GM12874 (cell line): ENCODE results near the gene PEAR1.

Experiments used
- TF ChIP-seq, protein P1 (sequence below): IDR thresholded peaks from 2 replicates; pipeline ENCODE4 v1.5.1; 2011; ENCODE audit warnings: low read depth, mild to moderate bottlenecking, control low read depth, low read length, moderate library complexity; ENCODE audit not compliant: insufficient read depth

PEAR1 gene

DNA sequence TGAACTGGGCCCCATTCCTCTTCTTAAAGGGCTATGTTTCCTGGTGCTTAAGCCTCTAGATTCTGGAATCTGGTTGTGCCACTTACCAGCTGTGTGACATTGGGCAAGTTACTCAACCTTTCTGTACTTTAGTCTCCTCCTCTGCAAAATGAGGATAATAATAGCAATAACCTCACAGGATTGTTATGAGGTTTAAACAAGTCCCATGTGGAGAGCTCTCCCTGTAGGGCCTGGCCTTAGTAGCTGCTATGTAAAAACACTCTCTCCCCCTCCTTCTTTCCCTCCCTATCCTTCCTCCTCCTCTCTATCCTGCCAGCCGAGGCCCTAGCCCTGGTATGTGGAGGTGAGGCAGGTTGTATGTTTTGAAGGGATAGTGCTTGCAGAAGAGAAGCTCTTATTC lies 8.2 kb upstream of the PEAR1 start:
- TF ChIP-seq, protein P1, sequence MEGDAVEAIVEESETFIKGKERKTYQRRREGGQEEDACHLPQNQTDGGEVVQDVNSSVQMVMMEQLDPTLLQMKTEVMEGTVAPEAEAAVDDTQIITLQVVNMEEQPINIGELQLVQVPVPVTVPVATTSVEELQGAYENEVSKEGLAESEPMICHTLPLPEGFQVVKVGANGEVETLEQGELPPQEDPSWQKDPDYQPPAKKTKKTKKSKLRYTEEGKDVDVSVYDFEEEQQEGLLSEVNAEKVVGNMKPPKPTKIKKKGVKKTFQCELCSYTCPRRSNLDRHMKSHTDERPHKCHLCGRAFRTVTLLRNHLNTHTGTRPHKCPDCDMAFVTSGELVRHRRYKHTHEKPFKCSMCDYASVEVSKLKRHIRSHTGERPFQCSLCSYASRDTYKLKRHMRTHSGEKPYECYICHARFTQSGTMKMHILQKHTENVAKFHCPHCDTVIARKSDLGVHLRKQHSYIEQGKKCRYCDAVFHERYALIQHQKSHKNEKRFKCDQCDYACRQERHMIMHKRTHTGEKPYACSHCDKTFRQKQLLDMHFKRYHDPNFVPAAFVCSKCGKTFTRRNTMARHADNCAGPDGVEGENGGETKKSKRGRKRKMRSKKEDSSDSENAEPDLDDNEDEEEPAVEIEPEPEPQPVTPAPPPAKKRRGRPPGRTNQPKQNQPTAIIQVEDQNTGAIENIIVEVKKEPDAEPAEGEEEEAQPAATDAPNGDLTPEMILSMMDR, result no peak

GRCh38 chr1:156885880-156886355 lies 7.6 kb upstream of the PEAR1 start:
- TF ChIP-seq, protein P1, result no peak

- TF ChIP-seq, protein P1, result no peak
Observed at GRCh38 chr1:156886583-156887281, 6.8 kb upstream of the PEAR1 start.

DNA sequence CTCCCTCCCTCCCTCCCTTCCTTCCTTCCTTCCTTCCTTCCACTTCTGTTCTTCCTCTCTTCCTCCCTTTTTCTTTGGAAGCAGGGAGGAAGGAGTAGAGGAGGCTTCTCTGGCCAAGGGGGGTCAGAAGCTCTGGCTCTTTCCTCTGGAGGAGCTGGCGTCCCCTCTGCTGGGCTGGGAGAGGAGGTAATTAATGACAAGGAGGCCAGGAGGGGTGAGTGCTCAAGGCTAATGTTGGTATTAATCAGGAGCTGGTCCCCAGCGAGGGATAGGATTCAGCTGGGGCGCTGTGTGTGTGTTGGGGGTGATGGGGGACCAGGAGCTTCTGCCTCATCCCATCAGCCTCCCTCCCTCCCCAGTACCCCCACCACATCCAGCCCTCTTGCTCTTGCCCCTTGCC lies 6.2 kb upstream of the PEAR1 start:
- TF ChIP-seq, protein P1, result no peak

GRCh38 chr1:156887734-156888133 lies 5.8 kb upstream of the PEAR1 start:
- TF ChIP-seq, protein P1, result no peak

GRCh38 chr1:156889802-156890580 lies 3.5 kb upstream of the PEAR1 start:
- TF ChIP-seq, protein P1, result peak; percentile 82

DNA sequence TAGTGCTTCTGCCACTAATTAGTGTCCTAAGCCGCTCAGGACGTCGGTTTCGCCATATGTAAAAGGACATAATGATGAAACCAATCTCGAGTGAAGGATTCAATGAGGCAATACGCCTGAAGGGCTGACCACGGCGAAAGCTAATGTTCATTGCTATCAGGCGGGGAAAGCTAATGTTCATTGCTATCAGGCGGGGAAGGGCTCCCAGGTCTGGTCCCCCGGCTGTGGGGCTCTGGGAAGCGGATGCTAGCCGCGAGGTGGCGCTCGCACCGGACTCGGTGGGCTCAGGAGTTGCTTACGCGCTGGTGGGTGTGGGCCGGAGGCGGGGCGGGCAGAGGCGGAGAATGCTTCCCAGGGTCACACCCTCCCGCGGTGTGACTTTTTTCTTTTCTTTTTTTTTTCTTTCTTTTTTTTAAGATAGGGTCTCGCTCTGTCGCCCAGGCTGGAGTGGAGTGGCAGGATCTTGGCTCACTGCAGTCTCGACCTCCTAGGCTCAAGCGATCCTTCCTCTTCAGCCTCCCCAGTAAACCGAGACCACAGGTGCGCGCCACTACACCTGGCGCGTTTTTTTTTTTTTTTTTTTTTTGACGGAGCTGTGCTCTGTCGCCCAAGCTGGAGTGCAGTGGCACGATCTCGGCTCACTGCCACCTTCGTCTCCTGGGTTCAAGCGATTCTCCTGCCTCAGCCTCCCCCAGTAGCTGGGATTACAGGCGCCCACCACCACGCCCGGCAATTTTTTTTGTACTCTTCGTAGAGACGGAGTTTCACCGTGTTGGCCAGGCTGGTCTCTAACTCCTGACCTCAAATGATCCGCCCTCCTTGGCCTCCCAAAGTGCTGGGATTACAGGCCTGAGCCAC lies 1.1 kb upstream of the PEAR1 start:
- TF ChIP-seq, protein P1, result peak; percentile 93
